GM23338 (cell line): ENCODE results near the gene CACNA2D1. TPM values are rescaled to one million over a fixed set of nuclear protein-coding genes. Genes with fewer than 3 reads are reported as not detected.

Experiments used
- ATAC-seq: fragments of 200-7000 bp; cut with Tn5 transposase; 3 replicates; pipeline ENCODE4 v1.9.1; 2020
- DNase-seq: peaks from one replicate; pipeline ENCODE4 v3.0.0-alpha.2; 2015; ENCODE audit warnings: low spot score
- H2AFZ ChIP-seq: fragments of 200-600 bp; sonication (generic); 2 replicates; pipeline ENCODE4 v1.8.0; 2016; ENCODE audit warnings: antibody characterized with exemption, mild to moderate bottlenecking, moderate library complexity
- H3F3A ChIP-seq: fragments of 200-600 bp; sonication (generic); replicated peaks from 2 replicates; pipeline ENCODE4 v1.8.0; 2017; ENCODE audit warnings: antibody characterized with exemption, mixed run types, low read depth
- H3K27ac ChIP-seq: fragments of 200-600 bp; sonication (generic); 2 replicates; pipeline ENCODE4 v1.6.1; 2016; ENCODE audit warnings: low read depth
- H3K27me3 ChIP-seq: fragments of 200-600 bp; sonication (generic); 2 replicates; pipeline ENCODE4 v1.8.0; 2016; ENCODE audit warnings: mild to moderate bottlenecking, mixed run types, moderate library complexity; ENCODE audit not compliant: insufficient read depth
- H3K36me3 ChIP-seq: fragments of 200-600 bp; sonication (generic); 2 replicates; pipeline ENCODE4 v1.8.0; 2016; ENCODE audit warnings: mild to moderate bottlenecking; ENCODE audit not compliant: insufficient read depth
- H3K4me1 ChIP-seq: fragments of 200-600 bp; sonication (generic); 2 replicates; pipeline ENCODE4 v1.8.0; 2016; ENCODE audit warnings: mild to moderate bottlenecking, moderate library complexity; ENCODE audit not compliant: insufficient read depth
- H3K4me2 ChIP-seq: fragments of 200-600 bp; sonication (generic); 2 replicates; pipeline ENCODE4 v1.7.1; 2017; ENCODE audit warnings: mixed run types
- H3K4me3 ChIP-seq: fragments of 200-600 bp; sonication (generic); 2 replicates; pipeline ENCODE4 v1.6.1; 2016; ENCODE audit warnings: mixed run types
- H3K79me2 ChIP-seq: fragments of 200-600 bp; sonication (generic); replicated peaks from 2 replicates; pipeline ENCODE4 v1.8.0; 2017; ENCODE audit warnings: mild to moderate bottlenecking; ENCODE audit not compliant: insufficient read depth
- H3K9me2 ChIP-seq: fragments of 200-600 bp; sonication (generic); 2 replicates; pipeline ENCODE4 v1.8.0; 2017; ENCODE audit not compliant: insufficient read depth
- H4K20me1 ChIP-seq: fragments of 200-600 bp; sonication (generic); replicated peaks from 2 replicates; pipeline ENCODE4 v1.8.0; 2017; ENCODE audit warnings: mild to moderate bottlenecking; ENCODE audit not compliant: insufficient read depth
- H3K27ac Mint-ChIP-seq: 2 replicates; pipeline ENCODE4 v1.8.0; 2020; ENCODE audit warnings: inconsistent platforms, mild to moderate bottlenecking, moderate library complexity, mixed read lengths
- H3K27me3 Mint-ChIP-seq: 3 replicates; pipeline ENCODE4 v1.8.0; 2022; ENCODE audit warnings: low read depth, mild to moderate bottlenecking, moderate library complexity, mixed read lengths, inconsistent platforms; ENCODE audit not compliant: insufficient read depth, poor library complexity
- H3K36me3 Mint-ChIP-seq: 3 replicates; pipeline ENCODE4 v1.8.0; 2021; ENCODE audit warnings: low read depth, mild to moderate bottlenecking, inconsistent platforms, moderate library complexity, mixed read lengths
- H3K4me1 Mint-ChIP-seq: 3 replicates; pipeline ENCODE4 v1.8.0; 2020; ENCODE audit warnings: mild to moderate bottlenecking, inconsistent platforms, mixed read lengths
- H3K4me3 Mint-ChIP-seq: 3 replicates; pipeline ENCODE4 v1.8.0; 2021; ENCODE audit warnings: moderate library complexity, mild to moderate bottlenecking, inconsistent platforms, mixed read lengths
- H3K9me3 Mint-ChIP-seq: 3 replicates; pipeline ENCODE4 v1.8.0; 2020; ENCODE audit warnings: moderate library complexity, mild to moderate bottlenecking, inconsistent platforms, mixed read lengths
- EZH2phosphoT487 ChIP-seq: fragments of 200-600 bp; sonication (generic); IDR thresholded peaks from one replicate; pipeline ENCODE4 v1.8.1; 2018; ENCODE audit warnings: antibody characterized with exemption; ENCODE audit not compliant: unreplicated experiment
- JUNB ChIP-seq: IDR thresholded peaks from one replicate; pipeline ENCODE4 v1.6.1; 2016; ENCODE audit warnings: antibody characterized with exemption; ENCODE audit not compliant: unreplicated experiment
- NANOG ChIP-seq: IDR thresholded peaks from 2 replicates; pipeline ENCODE4 v1.6.1; 2016; ENCODE audit warnings: antibody characterized with exemption, borderline replicate concordance
- POLR2AphosphoS5 ChIP-seq: IDR thresholded peaks from 2 replicates; pipeline ENCODE4 v1.6.1; 2016; ENCODE audit warnings: antibody characterized with exemption, low read depth
- STAT1 ChIP-seq: IDR thresholded peaks from one replicate; pipeline ENCODE4 v1.6.1; 2016; ENCODE audit warnings: antibody characterized with exemption; ENCODE audit not compliant: unreplicated experiment
- ZNF114 ChIP-seq: fragments of 250-450 bp; sonication (Bioruptor Pico); IDR thresholded peaks from 2 replicates; pipeline ENCODE4 v1.5.0; 2020; ENCODE audit warnings: mild to moderate bottlenecking, moderate library complexity
- ZNF462 ChIP-seq: fragments of 250-450 bp; sonication (Bioruptor Pico); IDR thresholded peaks from 2 replicates; pipeline ENCODE4 v1.5.0; 2020; ENCODE audit warnings: mild to moderate bottlenecking, moderate library complexity
- polyA plus RNA-seq: library from polyadenylated mRNA; unstranded; fragments of >200 nt; fragmentation: Nextera tagmentation; extraction: Ambion mirVana; gene quantifications from 2 replicates; pipeline ENCODE4 v1.2.1, GENCODE V29; 2016
- total RNA-seq: library from RNA; depleted of rRNA; stranded (reverse); fragments of >200 nt; shearing (Covaris generic); gene quantifications from 2 replicates; pipeline ENCODE4 v1.2.3, GENCODE V29; 2014
- TF ChIP-seq, protein P1 (sequence below): IDR thresholded peaks from 2 replicates; pipeline ENCODE4 v1.6.1; 2016; ENCODE audit warnings: antibody characterized with exemption

Gene CACNA2D1
- total and polyA plus RNA-seq, 2 experiments from 2014 or later, result 7.0 to 20.4 TPM

GRCh38 chr7:81919494-81919893 is 524.1 kb downstream of the CACNA2D1 start (continued):
- TF ChIP-seq, protein P1, sequence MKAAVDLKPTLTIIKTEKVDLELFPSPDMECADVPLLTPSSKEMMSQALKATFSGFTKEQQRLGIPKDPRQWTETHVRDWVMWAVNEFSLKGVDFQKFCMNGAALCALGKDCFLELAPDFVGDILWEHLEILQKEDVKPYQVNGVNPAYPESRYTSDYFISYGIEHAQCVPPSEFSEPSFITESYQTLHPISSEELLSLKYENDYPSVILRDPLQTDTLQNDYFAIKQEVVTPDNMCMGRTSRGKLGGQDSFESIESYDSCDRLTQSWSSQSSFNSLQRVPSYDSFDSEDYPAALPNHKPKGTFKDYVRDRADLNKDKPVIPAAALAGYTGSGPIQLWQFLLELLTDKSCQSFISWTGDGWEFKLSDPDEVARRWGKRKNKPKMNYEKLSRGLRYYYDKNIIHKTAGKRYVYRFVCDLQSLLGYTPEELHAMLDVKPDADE, result no peak
- TF ChIP-seq ZNF462 (CRISPR knock-in tag) (no peak), POLR2AphosphoS5 (no peak), NANOG (no peak), EZH2phosphoT487 (no peak), ZNF114 (CRISPR knock-in tag) (no peak), JUNB (no peak), STAT1 (no peak)

GRCh38 chr7:81908220-81908619 is 535.4 kb downstream of the CACNA2D1 start:
- no peaks in the 10 kb centered on the region for H3K27me3 ChIP-seq
- Mint-ChIP-seq H3K9me3 (no peaks in the 10 kb centered on the region), H3K4me1 (no peaks in the 10 kb centered on the region), H3K4me3 (no peak overlapping the region), H3K27me3 (peaks cover 1% of the 10 kb centered on the region), H3K36me3 (no peaks in the 10 kb centered on the region), H3K27ac (no peak overlapping the region)
- H4K20me1 ChIP-seq, result no peaks in the 10 kb centered on the region
- no peak for TF ChIP-seq NANOG
- no peaks in the 10 kb centered on the region for H3K9me2 ChIP-seq
- no peaks in the 10 kb centered on the region for H3K4me1 ChIP-seq
- no peak overlapping the region for H3K4me2 ChIP-seq
- H3K79me2 ChIP-seq, result no peaks in the 10 kb centered on the region
- no peaks in the 10 kb centered on the region for H3K36me3 ChIP-seq
- no peak overlapping the region for H3K27ac ChIP-seq
- H2AFZ ChIP-seq, result no peak overlapping the region
- no peak for DNase-seq
- ATAC-seq, result no peak
- H3K4me3 ChIP-seq, result no peak overlapping the region
- H3F3A ChIP-seq, result no peaks in the 10 kb centered on the region
